ENCODE measurements around the gene ZSCAN2.

DNA sequence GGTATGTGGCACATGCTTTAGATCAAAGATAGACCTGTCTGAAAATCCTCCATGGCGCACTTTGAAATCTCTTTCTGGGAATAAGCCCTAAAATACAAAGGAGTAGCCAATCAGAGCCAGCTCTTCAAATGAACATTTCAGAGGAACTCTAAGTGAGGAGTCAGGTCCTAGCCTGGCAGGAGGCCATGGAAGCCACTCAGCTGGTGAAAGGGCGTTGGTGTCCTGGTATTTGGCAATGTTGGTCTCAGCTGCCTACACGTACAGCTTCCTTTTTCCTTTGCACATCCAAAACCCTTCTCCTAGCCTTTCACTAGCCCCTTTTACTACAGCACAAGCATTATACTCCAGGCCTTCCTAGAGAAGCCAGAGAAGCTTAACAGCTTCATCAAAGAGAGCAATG lies 47.7 kb downstream of the ZSCAN2 start:
- TF ChIP-seq, protein P1, sequence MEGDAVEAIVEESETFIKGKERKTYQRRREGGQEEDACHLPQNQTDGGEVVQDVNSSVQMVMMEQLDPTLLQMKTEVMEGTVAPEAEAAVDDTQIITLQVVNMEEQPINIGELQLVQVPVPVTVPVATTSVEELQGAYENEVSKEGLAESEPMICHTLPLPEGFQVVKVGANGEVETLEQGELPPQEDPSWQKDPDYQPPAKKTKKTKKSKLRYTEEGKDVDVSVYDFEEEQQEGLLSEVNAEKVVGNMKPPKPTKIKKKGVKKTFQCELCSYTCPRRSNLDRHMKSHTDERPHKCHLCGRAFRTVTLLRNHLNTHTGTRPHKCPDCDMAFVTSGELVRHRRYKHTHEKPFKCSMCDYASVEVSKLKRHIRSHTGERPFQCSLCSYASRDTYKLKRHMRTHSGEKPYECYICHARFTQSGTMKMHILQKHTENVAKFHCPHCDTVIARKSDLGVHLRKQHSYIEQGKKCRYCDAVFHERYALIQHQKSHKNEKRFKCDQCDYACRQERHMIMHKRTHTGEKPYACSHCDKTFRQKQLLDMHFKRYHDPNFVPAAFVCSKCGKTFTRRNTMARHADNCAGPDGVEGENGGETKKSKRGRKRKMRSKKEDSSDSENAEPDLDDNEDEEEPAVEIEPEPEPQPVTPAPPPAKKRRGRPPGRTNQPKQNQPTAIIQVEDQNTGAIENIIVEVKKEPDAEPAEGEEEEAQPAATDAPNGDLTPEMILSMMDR (IDR thresholded peaks at IDR 0.05; ENCODE audit: insufficient read depth, low read depth, low read length): no peak
- TF ChIP-seq EZH2 (IDR thresholded peaks at IDR 0.05; ENCODE audit: insufficient read depth, low read length): no peak

Measured in astrocyte (in vitro differentiated cells and primary cell).